ENCODE results near the gene RENBP.

DNA sequence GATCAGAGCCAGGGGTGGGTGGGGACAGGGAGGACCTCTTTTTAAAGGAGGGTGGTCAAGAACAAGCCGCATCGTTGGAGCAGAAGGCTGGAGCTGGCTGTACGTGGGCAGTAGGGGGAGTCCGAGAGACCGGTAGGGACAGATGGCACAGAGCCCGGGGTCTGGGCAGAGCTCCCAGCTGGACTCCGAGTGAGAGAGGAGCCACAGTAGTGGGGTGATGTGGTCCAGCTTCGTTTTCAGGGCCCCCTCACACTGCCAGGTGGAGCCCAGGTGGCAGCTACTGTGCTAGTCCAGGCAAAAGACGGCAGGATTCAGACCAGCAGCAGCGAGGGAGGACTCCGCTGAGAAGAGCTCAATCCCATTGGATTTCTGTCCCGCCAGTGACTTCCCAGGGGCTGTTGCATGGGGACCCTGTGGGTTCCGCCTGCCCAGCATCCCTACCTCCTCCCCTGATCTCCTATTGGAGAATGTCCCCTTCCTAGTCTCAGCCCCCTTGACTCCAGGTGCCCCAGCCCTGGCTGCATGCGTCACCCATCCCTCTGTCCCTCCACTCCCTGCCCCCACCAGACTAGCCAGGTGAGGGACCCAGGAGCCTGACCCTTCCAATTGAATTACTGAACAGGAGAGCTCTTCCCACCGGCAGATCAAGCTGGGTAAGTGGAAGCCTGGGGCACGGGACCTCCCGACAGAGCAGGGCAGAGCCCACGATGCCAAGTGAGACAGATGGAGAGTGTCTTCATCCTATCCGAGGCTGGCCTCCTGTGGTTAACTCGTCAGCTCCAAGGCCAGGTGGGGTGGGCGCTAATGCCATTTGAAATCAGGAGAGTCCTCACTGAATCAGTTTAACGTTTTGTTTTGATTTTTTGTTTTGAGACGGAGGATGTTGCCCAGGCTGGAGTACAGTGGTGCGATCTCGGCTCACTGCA is 21.2 kb downstream of the RENBP start:
- TF ChIP-seq CTCF (conservative IDR thresholded peaks at IDR 0.05; ENCODE audit: low read length), result peak; percentile 26
- no peak for TF ChIP-seq EZH2phosphoT487 (IDR thresholded peaks at IDR 0.05; ENCODE audit: borderline replicate concordance)
